Measurements from ENCODE around the gene OBSCN.

GRCh38 chr1:228241259-228241658 is 33.4 kb downstream of the OBSCN start:
- TF ChIP-seq POLR2AphosphoS5 (IDR thresholded peaks at IDR 0.05; ENCODE audit: insufficient read depth, low read depth, low read length) (no peak), POLR2A (IDR thresholded peaks at IDR 0.05; ENCODE audit: low read depth, low read length) (no peak), JUN (IDR thresholded peaks at IDR 0.05; ENCODE audit: borderline replicate concordance, insufficient read depth, insufficient read length, low read depth) (no peak), CTCF (IDR thresholded peaks at IDR 0.05; ENCODE audit: extremely low read depth in 1 of 2, insufficient read depth in 1 of 2, low read depth in 1 of 2, low read length in 2 of 2) (no peak)
